Measurements from ENCODE around the gene CEP128.

Gene CEP128

DNA sequence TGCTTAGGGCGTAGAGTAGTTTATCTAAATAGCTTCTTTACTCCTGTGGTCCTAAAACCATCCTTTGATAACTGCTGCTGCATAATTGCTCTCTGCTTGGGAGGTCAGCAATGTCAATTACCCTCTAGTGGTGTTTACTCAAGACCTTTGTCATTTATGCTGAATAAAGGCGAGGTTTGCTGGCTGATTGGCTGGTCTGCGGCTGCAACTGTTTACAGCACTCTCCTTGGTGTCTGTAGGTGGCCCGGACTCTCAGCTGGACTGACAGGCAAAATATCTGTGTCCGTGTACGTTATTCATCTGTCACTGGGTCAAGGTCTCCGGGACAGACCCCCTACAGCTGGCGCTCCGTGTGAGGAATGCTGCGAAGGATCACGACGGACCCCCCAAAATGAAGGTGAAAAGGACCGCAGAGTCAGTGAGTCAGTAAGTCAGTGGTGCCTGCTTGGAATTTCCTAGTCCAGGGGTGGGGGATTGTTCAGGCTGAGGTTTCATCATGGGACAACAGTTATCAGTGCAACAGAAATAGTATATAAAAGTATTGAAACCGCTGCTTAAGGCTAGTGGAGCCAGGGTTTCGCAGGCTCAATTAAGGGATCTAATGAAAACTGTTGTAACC, 476.9 kb downstream of the CEP128 start:
- DNase-seq = no peak

DNA sequence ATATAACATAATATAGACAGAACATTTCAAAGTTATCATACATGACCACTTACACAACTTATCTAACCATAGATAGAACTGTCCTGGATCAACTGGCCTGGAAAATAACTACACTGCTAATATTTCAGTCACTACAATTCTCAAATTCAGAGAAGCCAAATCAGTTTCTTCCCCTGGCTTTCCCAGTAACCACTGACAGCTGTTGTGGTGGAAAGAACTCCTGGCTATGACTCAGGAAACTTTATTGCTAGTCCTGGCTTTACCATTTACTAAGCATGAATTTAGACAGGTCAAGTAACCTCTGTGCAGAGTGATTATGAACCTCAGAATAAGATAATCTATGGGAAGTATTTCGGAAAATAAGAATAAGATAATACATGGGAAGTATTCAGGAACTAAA, 485.3 kb downstream of the CEP128 start:
- DNase-seq = no peak

DNA sequence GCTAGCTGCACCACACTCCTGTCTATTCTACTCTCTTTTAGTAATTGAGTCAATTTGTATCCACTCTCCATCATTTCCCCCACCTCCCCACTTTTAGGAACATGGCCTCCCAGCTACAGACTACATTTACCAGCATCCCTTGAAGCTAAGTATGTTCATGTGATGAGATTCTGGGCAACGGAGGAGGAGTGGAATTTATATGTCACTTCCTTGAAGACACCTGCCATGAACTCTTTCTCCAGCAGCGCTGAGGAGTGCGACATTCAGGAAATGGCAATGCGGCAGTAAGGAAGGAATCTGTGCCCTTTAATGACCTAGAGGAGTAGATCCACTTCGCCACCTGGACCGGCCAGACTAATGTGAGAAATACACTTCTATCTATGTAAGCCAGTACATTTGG, 486.5 kb downstream of the CEP128 start:
- DNase-seq = no peak

DNA sequence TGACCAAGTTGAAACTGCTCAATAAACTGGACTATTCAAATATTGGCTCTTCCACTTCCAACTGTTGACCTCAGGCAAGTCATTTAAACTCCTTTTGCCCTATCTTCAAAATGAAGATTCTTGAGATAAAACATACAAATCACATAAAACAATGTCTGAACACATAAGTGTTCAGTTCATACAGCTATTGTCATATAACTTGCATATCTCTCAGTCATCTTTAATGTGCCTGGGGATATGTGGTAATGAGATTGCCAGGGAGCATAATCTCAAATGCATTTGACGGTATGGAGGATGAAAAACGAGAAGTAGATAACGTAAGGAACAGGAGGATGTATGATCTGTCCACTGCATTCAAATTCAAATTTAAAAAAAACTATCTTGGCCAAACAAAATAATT, 493.3 kb downstream of the CEP128 start:
- no peak for DNase-seq

DNA sequence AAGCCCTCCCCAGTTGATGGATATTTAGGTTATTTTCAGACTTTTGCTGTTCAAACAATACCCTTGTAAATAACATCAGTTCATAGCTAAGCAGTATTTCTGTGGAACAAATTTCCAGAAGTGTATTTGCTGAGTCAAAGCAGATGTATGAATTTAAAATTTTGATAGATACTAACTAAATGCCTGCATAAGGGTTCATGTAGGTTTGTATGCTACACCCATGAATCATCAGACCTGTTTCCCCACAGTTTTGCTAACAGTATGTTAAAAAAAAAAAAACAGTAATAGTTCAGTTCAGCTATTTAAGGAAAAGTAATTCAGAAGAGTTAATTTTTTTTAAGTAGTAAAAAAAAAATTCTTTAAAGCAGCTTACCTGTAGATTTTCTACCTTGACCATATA, 494.1 kb downstream of the CEP128 start:
- no peak for DNase-seq
